IPS-15b (cell line): ENCODE data around the gene MORC3.
"Not testable (repeated sequence)": the region's sequence is repeated elsewhere in the genome, so short reads cannot be mapped to it uniquely, and the experiment has no call there.

ENCODE experiments used
- H3K27me3 ChIP-seq: one replicate; pipeline ENCODE4 v1.6.1; 2013; ENCODE audit warnings: low read length; ENCODE audit not compliant: control insufficient read depth, insufficient read depth
- H3K36me3 ChIP-seq: one replicate; pipeline ENCODE4 v1.6.1; 2013; ENCODE audit warnings: low read length; ENCODE audit not compliant: control insufficient read depth, insufficient read depth
- H3K4me1 ChIP-seq: one replicate; pipeline ENCODE4 v1.6.1; 2013; ENCODE audit warnings: mild to moderate bottlenecking, low read length; ENCODE audit not compliant: control insufficient read depth, insufficient read depth
- H3K4me3 ChIP-seq: one replicate; pipeline ENCODE4 v1.5.1; 2013; ENCODE audit warnings: low read depth, low read length
- H3K9ac ChIP-seq: one replicate; pipeline ENCODE4 v1.6.1; 2013; ENCODE audit warnings: low read depth, mild to moderate bottlenecking, low read length
- H3K9me3 ChIP-seq: one replicate; pipeline ENCODE4 v1.6.1; 2013; ENCODE audit warnings: mild to moderate bottlenecking, low read length; ENCODE audit not compliant: control insufficient read depth, insufficient read depth

The MORC3 gene

DNA sequence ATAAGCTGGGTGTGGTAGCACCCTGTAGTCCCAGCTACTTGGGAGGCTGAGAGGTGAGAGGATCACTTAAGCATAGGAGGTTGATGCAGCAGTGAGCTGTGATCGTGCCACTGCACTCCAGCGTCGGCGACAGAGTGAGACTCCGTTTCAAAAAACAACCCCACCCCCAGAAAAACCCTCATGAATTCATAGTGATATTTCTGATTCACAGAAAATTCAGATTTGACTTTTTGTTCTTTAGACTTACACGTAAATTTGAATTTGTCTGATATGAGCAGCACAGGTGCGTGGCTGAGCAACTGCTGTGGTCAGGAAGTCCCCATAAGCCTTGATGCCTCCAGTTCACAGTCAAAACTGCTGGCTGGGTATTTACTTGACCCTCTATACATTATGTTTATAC is 10.0 kb upstream of the MORC3 start:
- Histone ChIP-seq H3K4me1 (peaks cover 2% of the 10 kb centered on the region), H3K9me3 (no peaks in the 10 kb centered on the region), H3K4me3 (no peak overlapping the region), H3K9ac (no peak overlapping the region), H3K27me3 (no peaks in the 10 kb centered on the region), H3K36me3 (no peaks in the 10 kb centered on the region)

DNA sequence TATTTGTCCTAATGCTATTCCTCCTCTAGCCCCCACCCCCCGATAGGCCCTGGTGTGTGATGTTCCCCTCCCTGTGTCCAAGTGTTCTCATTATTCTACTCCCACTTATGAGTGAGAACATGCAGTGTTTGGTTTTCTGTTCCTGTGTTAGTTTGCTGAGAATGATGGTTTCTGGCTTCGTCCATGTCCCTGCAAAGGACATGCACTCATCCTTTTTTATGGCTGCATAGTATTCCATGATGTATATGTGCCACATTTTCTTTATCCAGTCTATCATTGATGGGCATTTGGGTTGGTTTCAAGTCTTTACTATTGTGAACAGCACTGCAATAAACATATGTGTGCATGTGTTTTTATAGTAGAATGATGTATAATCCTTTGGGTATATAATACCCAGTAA is 6.6 kb upstream of the MORC3 start:
- H3K27me3 ChIP-seq, H3K36me3 ChIP-seq, H3K4me1 ChIP-seq, H3K4me3 ChIP-seq, H3K9ac ChIP-seq, H3K9me3 ChIP-seq: not testable (repeated sequence)

DNA sequence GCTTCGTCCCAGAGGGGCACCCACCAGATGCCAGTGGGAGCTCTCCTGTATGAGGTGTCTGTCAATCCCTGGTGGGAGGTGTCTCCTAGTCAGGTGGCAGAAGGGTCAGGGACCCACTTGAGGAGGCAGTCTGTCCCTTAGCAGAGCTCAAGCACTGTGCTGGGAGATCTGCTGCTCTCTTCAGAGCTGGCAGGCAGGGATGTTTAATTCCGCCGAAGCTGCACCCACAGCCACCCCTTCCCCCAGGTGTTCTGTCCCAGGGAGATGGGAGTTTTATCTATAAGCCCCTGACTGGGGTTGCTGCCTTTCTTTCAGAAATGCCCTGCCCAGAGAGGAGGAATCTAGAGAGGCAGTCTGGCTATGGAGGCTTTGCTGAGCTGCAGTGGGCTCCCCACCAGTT is 4.0 kb upstream of the MORC3 start:
- not testable (repeated sequence) for H3K9me3 ChIP-seq, H3K9ac ChIP-seq, H3K4me3 ChIP-seq, H3K4me1 ChIP-seq, H3K36me3 ChIP-seq, H3K27me3 ChIP-seq

DNA sequence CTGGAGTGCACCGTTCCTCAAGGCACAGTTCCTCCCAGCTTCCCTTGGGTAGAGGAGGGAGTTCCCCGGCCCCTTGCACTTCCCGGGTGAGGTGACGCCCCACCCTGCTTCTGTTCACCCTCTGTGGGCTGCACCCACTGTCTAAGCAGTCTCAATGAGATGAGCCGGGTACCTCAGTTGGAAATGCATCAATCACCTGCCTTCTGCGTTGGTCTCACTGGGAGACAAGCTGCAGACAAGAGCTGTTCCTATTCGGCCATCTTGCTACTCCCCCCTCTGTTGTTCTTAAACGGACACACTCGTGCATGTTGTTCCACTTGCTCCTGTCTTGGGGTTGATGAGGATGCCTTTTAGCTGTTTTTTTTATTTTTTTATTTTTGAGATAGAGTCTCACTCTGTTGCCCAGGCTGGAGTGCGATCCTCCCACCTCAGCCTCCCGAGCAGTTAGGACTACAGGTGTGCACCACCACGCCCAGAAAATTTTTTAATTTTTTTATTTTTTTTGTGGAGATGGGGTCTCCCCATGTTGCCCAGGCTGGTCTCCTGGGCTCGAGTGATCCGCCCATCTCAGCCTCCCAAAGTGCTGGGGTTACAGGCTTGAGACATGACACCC is 3.0 kb upstream of the MORC3 start:
- H3K4me1 ChIP-seq, result no peaks in the 10 kb centered on the region
- no peaks in the 10 kb centered on the region for H3K36me3 ChIP-seq
- no peak overlapping the region for H3K9ac ChIP-seq
- H3K9me3 ChIP-seq, result no peaks in the 10 kb centered on the region
- no peak overlapping the region for H3K4me3 ChIP-seq
- no peaks in the 10 kb centered on the region for H3K27me3 ChIP-seq

DNA sequence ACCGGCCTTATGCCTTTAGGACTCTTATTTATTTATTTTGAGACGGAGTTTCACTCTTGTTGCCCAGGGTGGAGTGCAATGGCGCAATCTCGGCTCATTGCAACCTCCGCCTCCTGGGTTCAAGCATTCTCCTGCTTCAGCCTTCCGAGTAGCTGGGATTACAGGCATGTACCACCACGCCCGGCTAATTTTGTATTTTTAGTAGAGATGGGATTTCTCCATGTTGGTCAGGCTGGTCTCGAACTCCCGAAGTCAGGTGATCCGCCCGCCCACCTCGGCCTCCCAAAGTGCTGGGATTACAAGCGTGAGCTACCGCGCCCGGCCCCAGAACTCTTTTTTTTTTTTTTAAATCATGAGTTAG is 611 bp upstream of the MORC3 start:
- H3K27me3 ChIP-seq, H3K36me3 ChIP-seq, H3K9me3 ChIP-seq, H3K9ac ChIP-seq, H3K4me1 ChIP-seq: not testable (repeated sequence)
- peak overlapping the region; percentile 26 for H3K4me3 ChIP-seq

DNA sequence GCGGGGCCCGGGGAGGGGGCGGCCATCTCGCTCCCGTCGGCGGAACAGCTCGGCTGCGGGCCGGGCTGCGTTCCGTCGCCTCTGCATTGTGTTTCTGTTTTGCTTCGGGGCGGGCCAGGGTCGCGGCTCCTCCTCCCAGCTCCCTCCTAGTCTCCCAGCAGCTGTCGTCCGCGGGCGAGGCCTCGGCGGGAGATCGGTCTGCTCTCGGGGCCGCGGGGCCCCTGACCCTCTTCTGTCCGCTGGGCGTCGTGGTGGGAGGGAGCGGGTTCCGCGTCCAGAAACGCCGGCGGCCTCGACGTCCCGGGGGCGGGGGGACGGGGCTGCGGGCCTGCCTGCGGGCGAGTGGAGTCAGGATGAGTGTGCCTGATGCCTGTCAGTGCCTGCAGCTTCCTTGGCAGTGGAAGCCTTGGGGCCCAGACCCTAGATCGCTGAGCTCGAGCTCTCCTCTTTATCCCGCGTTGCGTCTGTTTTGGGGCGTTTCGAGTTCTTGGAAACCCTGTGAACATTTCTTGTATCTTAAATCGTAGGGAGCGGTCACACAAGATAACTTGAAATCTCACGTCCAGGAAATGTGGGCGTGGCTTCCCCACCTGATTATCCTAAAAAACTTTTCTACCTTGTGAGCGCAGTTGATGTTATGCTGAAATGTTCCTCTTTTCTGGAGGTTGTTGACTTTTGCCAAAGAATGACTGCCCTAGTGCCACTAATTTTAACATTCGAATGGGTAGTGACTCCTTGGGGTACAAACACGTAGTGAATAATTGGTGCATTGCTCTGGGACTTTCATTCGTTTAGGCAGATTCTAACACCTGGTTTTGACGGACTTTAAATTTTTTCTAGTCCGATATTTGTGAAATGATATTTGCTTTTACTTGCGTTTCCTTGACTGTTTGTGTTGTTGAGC is 676 bp downstream of the MORC3 start:
- Histone ChIP-seq H3K27me3 (no peaks in the 10 kb centered on the region), H3K4me3 (peak overlapping the region; percentile 76), H3K4me1 (no peaks in the 10 kb centered on the region), H3K9me3 (no peaks in the 10 kb centered on the region), H3K9ac (peak overlapping the region; percentile 63), H3K36me3 (no peaks in the 10 kb centered on the region)

DNA sequence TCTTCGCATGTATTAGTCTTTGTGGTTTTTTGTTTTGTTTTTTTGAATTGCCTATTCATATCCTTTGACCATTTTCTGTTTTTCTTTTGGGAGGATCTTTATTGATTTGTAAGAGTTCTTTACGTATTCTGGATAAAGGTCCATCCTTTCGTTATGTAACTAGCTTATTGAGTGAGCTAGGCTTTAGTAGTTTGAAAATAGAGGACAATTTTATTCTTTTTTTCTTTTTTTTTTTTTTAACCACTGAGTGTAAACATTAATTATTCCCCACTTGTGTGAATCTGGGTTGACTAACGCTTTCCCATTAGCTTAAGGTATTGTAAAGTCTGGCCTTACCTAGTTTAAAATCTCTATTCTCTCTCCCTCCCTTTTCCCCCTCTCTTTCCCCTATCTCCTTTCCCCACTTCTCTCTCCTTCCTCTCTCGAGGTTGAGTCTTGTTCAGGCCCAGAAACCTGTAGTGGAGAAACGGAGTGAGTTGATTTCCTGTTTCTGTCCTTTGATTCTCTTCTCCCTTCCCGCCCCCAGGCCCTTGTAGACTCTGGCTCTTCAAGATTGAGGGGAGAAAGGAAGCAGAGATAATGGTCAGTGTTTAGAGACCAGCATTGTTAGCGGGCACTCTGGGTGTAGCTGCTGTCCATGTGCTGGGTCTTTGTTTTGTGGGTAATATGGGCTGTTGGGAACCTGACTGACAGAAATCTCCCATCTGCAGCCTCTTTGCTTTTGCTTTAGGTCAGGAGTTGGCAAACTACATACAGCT is 1.5 kb downstream of the MORC3 start:
- Histone ChIP-seq H3K4me1 (no peaks in the 10 kb centered on the region), H3K36me3 (no peaks in the 10 kb centered on the region), H3K27me3 (no peaks in the 10 kb centered on the region), H3K4me3 (peak overlapping the region; percentile 76), H3K9ac (peak overlapping the region; percentile 63), H3K9me3 (no peaks in the 10 kb centered on the region)

DNA sequence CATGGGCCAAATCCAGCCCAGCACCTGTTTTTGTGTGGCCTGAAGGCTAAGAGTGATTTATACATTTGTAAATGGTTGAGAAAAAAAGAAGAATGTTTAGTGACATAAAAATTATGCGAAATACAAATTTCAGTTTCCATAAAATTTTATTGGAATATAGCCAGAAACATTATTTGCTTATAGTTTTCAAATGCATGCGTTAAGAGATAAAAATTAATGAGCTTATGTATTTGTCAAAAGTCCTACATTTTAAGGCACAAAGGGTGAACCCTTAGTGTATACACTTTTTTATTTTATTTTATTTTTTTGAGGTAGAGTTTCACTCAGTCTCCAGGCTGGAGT is 2.1 kb downstream of the MORC3 start:
- no peak overlapping the region for H3K9ac ChIP-seq
- H3K9me3 ChIP-seq, result no peaks in the 10 kb centered on the region
- no peaks in the 10 kb centered on the region for H3K27me3 ChIP-seq
- peak overlapping the region; percentile 76 for H3K4me3 ChIP-seq
- H3K36me3 ChIP-seq, result no peaks in the 10 kb centered on the region
- no peaks in the 10 kb centered on the region for H3K4me1 ChIP-seq

DNA sequence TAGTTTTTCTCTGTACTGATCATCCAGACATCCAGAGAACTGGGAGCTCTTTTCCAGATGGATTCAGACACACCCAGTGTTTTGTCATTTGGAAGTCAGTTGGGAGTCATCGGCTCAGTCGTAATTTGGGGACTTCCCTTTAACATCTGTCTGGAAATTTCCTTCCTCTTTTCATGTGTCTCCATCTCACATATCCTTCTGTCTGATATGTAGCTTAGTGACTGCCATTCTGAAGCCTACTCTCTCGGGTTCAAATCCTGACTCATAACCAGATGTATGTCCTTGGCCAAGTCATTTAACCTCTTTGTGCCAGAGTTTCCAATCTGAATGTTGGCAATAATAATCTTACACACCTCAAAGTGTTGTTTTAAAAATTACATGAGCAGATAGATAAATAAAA is 3.0 kb downstream of the MORC3 start:
- Histone ChIP-seq H3K4me1 (no peaks in the 10 kb centered on the region), H3K36me3 (no peaks in the 10 kb centered on the region), H3K9me3 (no peaks in the 10 kb centered on the region), H3K27me3 (no peaks in the 10 kb centered on the region), H3K4me3 (no peak overlapping the region), H3K9ac (no peak overlapping the region)

DNA sequence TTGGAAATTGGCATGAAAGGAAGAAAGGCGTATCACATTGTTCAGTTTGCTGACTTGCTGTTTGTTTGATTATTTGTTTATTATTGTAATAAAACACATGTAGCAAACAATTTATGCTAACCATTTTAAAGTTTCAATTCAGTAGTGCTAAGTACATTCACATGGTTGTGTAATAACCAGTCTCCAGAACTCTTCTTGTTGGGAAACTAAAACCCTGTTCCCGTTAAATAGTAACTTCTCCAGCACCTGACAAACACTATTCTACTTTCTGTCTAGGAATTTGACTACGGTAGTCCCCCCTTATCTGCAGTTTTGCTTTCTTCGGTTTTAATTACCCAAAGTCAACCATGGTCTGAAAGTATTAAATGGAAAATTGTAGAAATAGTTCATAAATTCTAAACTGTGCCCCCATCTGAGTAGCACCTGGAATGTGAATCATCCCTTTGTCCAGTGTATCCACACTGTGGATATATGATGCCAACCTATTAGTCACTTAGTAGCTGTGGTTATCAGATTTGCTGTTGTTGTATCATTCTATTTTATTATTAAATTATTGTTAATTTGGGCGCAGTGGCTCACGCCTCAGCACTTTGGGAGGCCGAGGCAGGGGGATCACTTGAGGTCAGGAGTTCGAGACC is 5.5 kb downstream of the MORC3 start:
- Histone ChIP-seq H3K9ac (no peak overlapping the region), H3K27me3 (no peaks in the 10 kb centered on the region), H3K4me1 (peaks cover under 1% of the 10 kb centered on the region), H3K4me3 (no peak overlapping the region), H3K9me3 (no peaks in the 10 kb centered on the region), H3K36me3 (no peaks in the 10 kb centered on the region)

DNA sequence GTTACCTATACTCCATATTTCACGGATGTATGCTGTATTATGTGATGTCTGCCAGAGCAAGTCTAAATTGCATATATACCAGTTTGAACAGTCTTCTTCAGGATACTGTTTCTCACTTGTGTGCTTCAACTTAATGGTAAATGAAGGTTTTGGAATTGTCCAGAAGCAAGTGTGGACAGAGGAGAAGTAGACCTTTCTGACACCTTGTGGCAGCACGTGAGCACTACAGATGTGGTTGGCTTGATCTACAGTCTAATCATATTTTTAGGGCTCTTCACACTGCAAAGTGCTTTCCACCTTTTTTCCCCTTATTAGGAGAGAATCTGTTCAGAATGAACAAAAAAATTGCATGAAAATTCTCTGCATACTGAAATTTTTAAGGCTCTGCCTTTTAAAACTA is 10.9 kb downstream of the MORC3 start:
- no peak overlapping the region for H3K9ac ChIP-seq
- no peaks in the 10 kb centered on the region for H3K9me3 ChIP-seq
- H3K36me3 ChIP-seq, result peaks cover 6% of the 10 kb centered on the region
- H3K27me3 ChIP-seq, result no peaks in the 10 kb centered on the region
- H3K4me3 ChIP-seq, result no peak overlapping the region
- H3K4me1 ChIP-seq, result peaks cover 2% of the 10 kb centered on the region
